HG03097 (cell line): Measurements from ENCODE around the gene CRABP1.
"Not testable (repeated sequence)": the region's sequence is repeated elsewhere in the genome, so short reads cannot be mapped to it uniquely, and the experiment has no call there.

ENCODE experiments used
- ATAC-seq: cut with Tn5 transposase; IDR thresholded peaks from one replicate; pipeline ENCODE4 v1.9.1; 2021; ENCODE audit not compliant: unreplicated experiment, low FRiP score

CRABP1 gene

DNA sequence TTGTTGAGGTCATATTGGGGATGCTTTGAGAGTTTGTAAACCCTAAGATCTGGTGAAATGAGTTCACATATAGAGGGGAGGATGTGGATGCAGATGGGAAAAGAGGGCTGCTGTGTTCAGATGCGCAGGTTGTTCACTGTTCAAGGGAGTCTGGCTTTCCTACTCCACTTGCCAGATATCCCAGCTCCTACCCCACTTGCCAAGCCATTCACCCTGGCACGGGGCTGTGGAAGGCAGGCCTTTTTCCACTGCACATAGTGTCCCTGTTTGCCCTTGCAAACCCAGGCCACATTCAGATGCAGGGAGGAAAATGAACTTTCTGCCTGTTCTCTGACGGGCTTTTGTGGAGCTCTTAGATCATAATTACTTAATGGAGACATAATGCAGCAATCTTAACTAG lies 29.0 kb downstream of the CRABP1 start:
- no peak for ATAC-seq

DNA sequence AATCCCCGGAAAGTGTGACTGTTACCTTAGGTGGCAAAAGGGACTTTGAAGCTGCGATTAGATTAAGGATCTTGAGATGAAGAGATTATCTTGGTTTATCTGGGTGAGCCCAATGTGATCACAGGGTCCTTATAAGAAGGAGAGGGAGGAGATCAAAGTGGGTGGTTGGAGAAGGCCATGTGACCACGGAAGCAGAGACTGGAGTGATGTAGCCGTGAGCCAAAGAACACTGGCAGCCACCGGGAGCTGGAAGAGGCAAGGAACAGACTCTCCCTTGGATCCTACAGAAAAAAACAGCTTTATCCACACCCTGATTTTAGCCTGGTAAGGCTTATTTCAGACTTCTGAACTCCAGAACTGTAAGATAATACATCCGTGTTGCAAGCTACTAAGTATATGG lies 29.9 kb downstream of the CRABP1 start:
- no peak for ATAC-seq

DNA sequence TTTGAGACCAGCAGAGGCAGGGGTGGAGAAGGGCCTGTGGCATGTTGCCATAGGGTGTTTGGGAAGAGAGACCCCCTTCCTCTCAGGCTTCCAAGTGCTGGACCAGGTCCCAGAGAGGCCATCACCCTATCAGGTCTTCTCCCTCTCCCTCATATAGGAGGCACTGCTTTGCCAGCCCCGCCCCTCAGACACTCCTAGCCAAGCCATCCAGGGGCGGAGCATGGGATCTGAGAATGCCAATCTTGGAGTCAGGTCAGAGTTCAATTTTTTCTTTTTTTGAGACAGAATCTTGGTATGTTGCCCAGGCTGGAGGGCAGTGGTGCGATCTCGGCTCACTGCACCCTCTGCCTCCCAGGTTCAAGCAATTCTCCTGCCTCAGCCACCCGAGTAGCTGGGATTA lies 32.7 kb downstream of the CRABP1 start:
- ATAC-seq, result no peak

DNA sequence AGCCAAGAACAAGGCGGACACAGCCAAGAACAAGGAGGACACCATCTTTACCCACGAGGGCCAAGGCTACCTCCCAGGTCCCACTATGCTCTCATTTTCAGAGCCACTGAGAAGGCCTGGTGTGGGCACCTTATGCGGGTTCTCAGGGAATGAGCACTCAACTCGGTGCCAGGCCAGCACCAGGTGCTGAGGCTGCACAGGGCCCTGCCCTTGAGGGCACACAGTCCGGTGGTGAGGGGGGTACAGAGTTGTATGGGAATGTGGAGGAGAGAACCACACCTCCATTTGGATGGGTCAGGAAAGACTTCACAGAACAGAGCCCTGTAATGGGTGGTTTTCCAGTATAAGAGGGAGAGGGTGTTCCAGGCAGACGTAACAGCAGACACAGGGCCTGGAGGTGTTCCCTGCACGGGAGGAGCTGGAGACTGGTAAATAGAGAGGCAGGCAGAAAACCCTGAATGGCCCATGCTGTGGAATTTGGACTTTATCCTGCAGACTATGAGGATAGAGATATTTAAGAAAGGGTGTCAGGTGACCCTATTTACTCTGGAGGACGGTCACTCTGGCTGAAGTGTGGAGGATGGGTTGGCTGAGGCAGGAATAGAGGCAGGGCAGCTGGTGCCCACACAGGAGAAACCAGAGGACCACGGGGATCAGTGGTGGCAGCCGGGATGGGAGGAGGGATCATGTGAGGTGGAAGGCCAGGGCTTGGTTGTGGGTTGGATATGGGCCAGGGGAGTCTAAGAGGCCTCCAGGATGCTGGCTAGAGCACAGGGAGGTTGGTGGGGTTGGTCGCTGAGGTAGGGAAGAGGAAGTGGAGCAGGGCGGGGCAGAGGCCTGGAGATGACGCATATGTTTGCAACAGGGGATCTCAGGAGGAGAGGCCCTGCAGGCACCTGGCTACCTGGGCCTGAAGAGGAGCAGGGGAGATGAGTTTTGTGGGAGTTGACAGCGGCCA lies 34.6 kb downstream of the CRABP1 start:
- ATAC-seq, result no peak

- ATAC-seq, result not testable (repeated sequence)
Measured at GRCh38 chr15:78380143-78380542, 40.0 kb downstream of the CRABP1 start.

- no peak for ATAC-seq
Measured at GRCh38 chr15:78382114-78382880, 42.1 kb downstream of the CRABP1 start.

GRCh38 chr15:78384651-78385050 lies 44.5 kb downstream of the CRABP1 start:
- no peak for ATAC-seq

DNA sequence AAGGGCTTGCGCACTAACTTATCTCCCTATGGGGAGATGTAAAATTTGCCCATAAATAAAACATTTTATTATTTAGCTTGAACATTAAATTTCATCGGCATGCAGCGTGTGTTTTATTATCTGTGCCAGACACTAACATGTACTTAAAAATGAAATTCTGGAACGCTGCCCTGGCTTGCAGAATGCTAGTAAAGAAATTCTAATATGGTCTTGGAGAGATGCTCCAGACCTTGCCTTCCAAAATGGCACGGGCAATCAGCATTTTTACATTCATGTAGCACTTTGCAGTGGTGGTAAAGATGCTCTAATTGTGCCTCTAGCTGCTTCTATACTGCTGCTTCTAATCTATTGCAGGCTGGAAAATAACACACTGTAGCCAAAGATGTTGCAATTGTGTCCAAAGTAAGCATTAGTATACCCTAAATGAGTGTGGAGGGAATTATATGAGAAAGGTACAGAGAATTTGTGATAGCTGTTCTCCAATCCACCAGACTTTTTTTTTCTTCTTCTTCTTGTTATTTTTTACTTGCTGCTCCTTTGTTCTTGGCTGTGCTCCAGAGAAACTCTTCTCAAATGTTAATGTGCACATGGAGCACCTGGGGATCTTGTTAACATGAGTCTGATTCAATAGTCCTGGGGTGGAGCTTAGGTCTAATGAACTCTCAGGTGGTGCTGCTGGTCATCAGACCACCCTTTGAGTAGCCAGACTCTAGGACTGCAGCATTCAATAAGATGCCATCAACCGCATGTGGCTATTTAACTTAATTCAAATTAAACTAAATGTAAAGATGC lies 47.3 kb downstream of the CRABP1 start:
- no peak for ATAC-seq

DNA sequence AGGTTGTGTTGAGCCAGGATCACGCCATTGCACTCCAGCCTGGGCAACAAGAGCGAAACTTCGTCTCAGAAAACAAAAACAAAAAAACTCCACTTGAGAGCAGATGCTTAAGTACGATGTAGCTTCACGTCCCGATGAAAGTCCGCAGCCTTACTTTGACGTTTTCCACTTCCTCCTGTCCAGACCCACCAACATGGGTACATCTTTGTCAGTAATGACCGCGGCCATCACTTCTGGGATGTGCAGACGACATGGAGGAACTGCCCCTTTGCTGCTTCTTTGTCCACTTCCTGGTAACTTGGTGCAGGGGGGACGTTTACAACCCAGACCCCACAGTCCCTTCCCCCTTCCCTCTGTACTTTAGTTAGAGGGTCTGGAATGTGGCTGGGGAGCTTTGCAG lies 48.7 kb downstream of the CRABP1 start:
- ATAC-seq, result no peak

DNA sequence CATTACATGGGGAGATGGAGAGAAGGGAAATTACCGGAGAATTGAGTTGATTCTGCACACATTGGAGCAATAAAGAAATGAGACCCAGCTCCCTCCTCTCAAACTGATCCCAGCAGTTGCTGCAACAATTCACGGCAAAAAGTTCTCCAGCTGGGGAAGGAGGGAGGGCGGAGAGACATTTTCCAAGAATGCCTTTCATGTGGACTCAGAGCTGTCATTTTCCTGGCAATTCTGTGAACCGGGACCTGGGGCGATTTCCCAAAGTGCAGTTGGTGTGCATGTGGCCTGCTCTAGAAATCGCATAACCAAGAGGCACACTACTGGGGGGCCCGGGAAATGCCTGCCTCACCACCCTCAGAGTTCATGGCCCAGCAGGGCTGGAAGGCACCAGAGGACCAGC lies 49.2 kb downstream of the CRABP1 start:
- ATAC-seq, result no peak

- ATAC-seq, result no peak
Measured at GRCh38 chr15:78389738-78390137, 49.6 kb downstream of the CRABP1 start.

DNA sequence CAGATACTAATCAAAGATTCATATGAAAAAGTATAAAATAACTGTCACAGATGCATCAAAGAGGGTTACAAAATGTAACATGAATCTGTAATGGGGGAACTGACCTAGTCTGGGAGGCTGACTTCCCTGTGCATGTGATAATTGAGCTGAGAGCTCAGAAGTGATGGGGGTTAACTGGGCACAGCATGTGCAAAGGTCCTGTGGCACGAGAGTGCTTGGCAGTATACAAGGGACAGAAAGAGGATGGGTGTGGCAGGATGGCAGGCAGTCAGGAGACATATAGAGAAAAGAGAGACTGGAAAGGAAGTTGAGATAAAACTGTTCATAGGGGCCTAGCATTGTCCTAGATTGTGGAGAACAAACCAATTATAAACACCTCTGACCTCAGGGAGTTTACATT lies 50.1 kb downstream of the CRABP1 start:
- no peak for ATAC-seq

- ATAC-seq, result no peak
Measured at GRCh38 chr15:78390826-78391225, 50.7 kb downstream of the CRABP1 start.

DNA sequence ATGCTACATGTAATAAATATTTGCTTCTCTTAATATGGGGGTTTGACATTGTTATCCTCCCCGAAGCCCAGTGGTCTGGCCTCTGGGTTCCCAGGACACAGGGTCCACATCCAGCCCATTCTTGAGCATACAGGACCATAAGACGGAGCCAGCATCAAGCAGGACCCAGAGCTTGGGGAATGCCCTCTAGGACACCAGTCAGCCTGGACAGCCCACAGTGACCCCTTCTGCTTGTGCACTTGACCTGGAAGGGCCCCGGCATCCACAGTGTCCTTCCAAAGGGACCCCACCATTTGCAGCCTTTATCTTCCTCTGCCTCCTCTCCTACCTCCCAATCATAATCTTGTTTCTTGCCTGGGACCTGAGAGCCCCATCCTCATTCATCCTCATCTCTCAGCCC lies 51.6 kb downstream of the CRABP1 start:
- ATAC-seq, result no peak

DNA sequence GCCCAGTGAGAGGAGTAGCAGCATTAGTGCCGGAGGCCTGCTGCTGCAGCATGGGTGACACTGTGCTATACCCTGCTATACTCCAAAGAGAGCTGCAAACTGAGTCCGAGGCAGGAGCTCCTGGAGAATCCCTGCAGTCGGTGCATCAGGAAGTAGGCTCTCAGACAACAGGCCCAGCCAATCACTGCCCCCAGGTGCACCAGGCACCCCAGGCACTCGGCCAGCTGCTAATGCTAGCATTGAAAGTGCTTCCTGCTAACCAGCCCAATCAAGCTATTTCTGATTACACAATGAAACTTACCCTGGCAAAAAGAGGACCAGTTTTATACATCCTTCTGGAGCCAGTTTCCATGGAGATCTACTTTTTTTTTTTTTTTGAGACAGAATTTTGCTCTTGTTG lies 52.3 kb downstream of the CRABP1 start:
- ATAC-seq, result no peak

GRCh38 chr15:78393137-78393536 lies 53.0 kb downstream of the CRABP1 start:
- ATAC-seq, result no peak

GRCh38 chr15:78394026-78394425 lies 53.9 kb downstream of the CRABP1 start:
- no peak for ATAC-seq

DNA sequence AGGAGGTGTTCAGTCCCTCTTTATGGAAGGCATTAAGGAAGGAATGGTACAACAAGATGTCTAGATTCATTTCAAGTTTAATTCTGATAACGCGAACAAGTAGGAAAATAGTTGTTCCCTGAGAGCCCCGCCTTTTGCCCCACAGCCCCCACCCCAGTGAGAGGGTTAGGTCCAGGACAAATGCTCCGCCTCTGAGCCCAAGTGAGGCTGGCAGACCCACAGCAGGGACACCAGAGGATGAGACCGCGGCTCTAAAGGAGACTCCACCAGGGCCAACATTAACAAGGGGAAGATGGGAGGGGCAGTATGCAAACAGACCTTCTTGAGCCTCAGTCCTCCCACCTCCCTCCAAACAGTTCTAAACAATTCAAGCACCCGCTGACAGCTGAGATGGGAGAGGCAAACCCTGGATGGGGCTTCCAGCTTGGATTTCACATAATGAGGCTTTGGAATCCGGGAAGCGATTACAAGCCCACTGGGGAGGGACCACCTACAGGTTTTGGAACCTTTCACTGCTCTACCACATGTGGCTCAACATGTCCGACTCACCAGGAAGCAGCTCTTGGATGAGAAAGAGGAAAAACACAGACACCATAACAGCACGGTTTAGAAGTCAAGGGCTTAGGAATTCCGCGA lies 54.9 kb downstream of the CRABP1 start:
- no peak for ATAC-seq

- ATAC-seq, result no peak
Measured at GRCh38 chr15:78396186-78396814, 56.1 kb downstream of the CRABP1 start.

DNA sequence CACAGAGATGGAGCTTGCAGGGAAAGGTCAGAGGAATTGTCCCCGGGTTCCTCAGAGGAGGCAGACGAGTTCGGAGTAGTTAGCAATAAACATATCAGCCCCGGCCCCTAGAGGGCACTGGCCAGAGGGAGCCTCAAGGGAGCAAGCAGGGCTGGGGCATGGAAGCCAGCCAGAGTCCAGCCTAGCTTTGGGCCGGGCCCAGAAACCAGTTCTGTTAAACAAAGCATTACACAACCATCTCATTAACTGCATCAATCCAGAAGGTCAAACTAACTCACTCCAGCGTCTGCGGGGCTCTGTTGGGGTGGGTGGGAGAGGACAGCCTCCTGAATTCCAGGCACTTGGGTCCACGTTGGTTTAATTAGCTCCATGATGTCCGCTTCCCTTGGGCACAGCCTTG lies 56.8 kb downstream of the CRABP1 start:
- ATAC-seq, result no peak
